Measurements from ENCODE around the gene AK2.
"Not testable (repeated sequence)": the region's sequence is repeated elsewhere in the genome, so short reads cannot be mapped to it uniquely, and the experiment has no call there.

The AK2 gene

GRCh38 chr1:33032126-33032869 lies 4.4 kb downstream of the AK2 start:
- H3K4me3 ChIP-seq (ENCODE audit: low read depth in 1 of 2, low read length in 2 of 2): no peak overlapping the region
- no peaks in the 10 kb centered on the region for H3K9me3 ChIP-seq (ENCODE audit: low read length)
- peaks cover 39% of the 10 kb centered on the region for H3K4me1 ChIP-seq (ENCODE audit: insufficient read depth, low read length)
- H3K36me3 ChIP-seq (ENCODE audit: insufficient read depth, low read length): peaks cover 11% of the 10 kb centered on the region
- H3K9ac ChIP-seq (ENCODE audit: low read length): no peak overlapping the region
- H3K27ac ChIP-seq (ENCODE audit: low read depth, low read length): no peak overlapping the region
- H3K27me3 ChIP-seq (ENCODE audit: control insufficient read depth in 1 of 2, insufficient read depth in 2 of 2, low read length in 2 of 2): no peaks in the 10 kb centered on the region

- Histone ChIP-seq H3K27ac (ENCODE audit: low read depth, low read length) (no peak overlapping the region), H3K36me3 (ENCODE audit: insufficient read depth, low read length) (peaks cover 11% of the 10 kb centered on the region), H3K27me3 (ENCODE audit: control insufficient read depth in 1 of 2, insufficient read depth in 2 of 2, low read length in 2 of 2) (no peaks in the 10 kb centered on the region), H3K4me3 (ENCODE audit: low read depth in 1 of 2, low read length in 2 of 2) (no peak overlapping the region), H3K9ac (ENCODE audit: low read length) (no peak overlapping the region), H3K4me1 (ENCODE audit: insufficient read depth, low read length) (peaks cover 35% of the 10 kb centered on the region), H3K9me3 (ENCODE audit: low read length) (no peaks in the 10 kb centered on the region)
Observed at GRCh38 chr1:33031506-33031905, 5.2 kb downstream of the AK2 start.

- H3K9ac ChIP-seq (ENCODE audit: low read length): no peak overlapping the region
- H3K27me3 ChIP-seq (ENCODE audit: control insufficient read depth in 1 of 2, insufficient read depth in 2 of 2, low read length in 2 of 2): no peaks in the 10 kb centered on the region
- no peak overlapping the region for H3K27ac ChIP-seq (ENCODE audit: low read depth, low read length)
- H3K4me1 ChIP-seq (ENCODE audit: insufficient read depth, low read length): peaks cover 28% of the 10 kb centered on the region
- H3K9me3 ChIP-seq (ENCODE audit: low read length): no peaks in the 10 kb centered on the region
- H3K36me3 ChIP-seq (ENCODE audit: insufficient read depth, low read length): peaks cover 11% of the 10 kb centered on the region
- no peak overlapping the region for H3K4me3 ChIP-seq (ENCODE audit: low read depth in 1 of 2, low read length in 2 of 2)
Observed at GRCh38 chr1:33030575-33030974, 6.1 kb downstream of the AK2 start.

GRCh38 chr1:33029921-33030320 lies 6.8 kb downstream of the AK2 start:
- H3K27ac ChIP-seq (ENCODE audit: low read depth, low read length): no peak overlapping the region

GRCh38 chr1:33029209-33029608 lies 7.5 kb downstream of the AK2 start:
- Histone ChIP-seq H3K4me3 (ENCODE audit: low read depth in 1 of 2, low read length in 2 of 2) (no peak overlapping the region), H3K9me3 (ENCODE audit: low read length) (no peaks in the 10 kb centered on the region), H3K4me1 (ENCODE audit: insufficient read depth, low read length) (peaks cover 19% of the 10 kb centered on the region), H3K9ac (ENCODE audit: low read length) (no peak overlapping the region), H3K27ac (ENCODE audit: low read depth, low read length) (no peak overlapping the region), H3K36me3 (ENCODE audit: insufficient read depth, low read length) (peaks cover 11% of the 10 kb centered on the region), H3K27me3 (ENCODE audit: control insufficient read depth in 1 of 2, insufficient read depth in 2 of 2, low read length in 2 of 2) (no peaks in the 10 kb centered on the region)

More at GRCh38 chr1:33029921-33030320, 6.8 kb downstream of the AK2 start:
- H3K4me3 ChIP-seq (ENCODE audit: low read depth in 1 of 2, low read length in 2 of 2): no peak overlapping the region
- no peaks in the 10 kb centered on the region for H3K9me3 ChIP-seq (ENCODE audit: low read length)
- H3K4me1 ChIP-seq (ENCODE audit: insufficient read depth, low read length): peaks cover 22% of the 10 kb centered on the region
- no peak overlapping the region for H3K9ac ChIP-seq (ENCODE audit: low read length)
- peaks cover 11% of the 10 kb centered on the region for H3K36me3 ChIP-seq (ENCODE audit: insufficient read depth, low read length)
- H3K27me3 ChIP-seq (ENCODE audit: control insufficient read depth in 1 of 2, insufficient read depth in 2 of 2, low read length in 2 of 2): no peaks in the 10 kb centered on the region

GRCh38 chr1:33025761-33026160 lies 10.9 kb downstream of the AK2 start:
- H3K9me3 ChIP-seq (ENCODE audit: low read length): no peaks in the 10 kb centered on the region
- H3K36me3 ChIP-seq (ENCODE audit: insufficient read depth, low read length): peaks cover 31% of the 10 kb centered on the region
- no peak overlapping the region for H3K4me3 ChIP-seq (ENCODE audit: low read depth in 1 of 2, low read length in 2 of 2)
- H3K27ac ChIP-seq (ENCODE audit: low read depth, low read length): no peak overlapping the region
- peaks cover 11% of the 10 kb centered on the region for H3K4me1 ChIP-seq (ENCODE audit: insufficient read depth, low read length)
- H3K9ac ChIP-seq (ENCODE audit: low read length): no peak overlapping the region
- no peaks in the 10 kb centered on the region for H3K27me3 ChIP-seq (ENCODE audit: control insufficient read depth in 1 of 2, insufficient read depth in 2 of 2, low read length in 2 of 2)

GRCh38 chr1:33025180-33025569 lies 11.5 kb downstream of the AK2 start:
- Histone ChIP-seq H3K9me3 (ENCODE audit: low read length) (no peaks in the 10 kb centered on the region), H3K4me3 (ENCODE audit: low read depth in 1 of 2, low read length in 2 of 2) (no peak overlapping the region), H3K36me3 (ENCODE audit: insufficient read depth, low read length) (peaks cover 36% of the 10 kb centered on the region), H3K9ac (ENCODE audit: low read length) (no peak overlapping the region), H3K27ac (ENCODE audit: low read depth, low read length) (no peak overlapping the region), H3K4me1 (ENCODE audit: insufficient read depth, low read length) (peaks cover 5% of the 10 kb centered on the region), H3K27me3 (ENCODE audit: control insufficient read depth in 1 of 2, insufficient read depth in 2 of 2, low read length in 2 of 2) (no peaks in the 10 kb centered on the region)

- not testable (repeated sequence) for H3K9ac ChIP-seq (ENCODE audit: low read length); H3K4me3 ChIP-seq (ENCODE audit: low read depth in 1 of 2, low read length in 2 of 2); H3K4me1 ChIP-seq (ENCODE audit: insufficient read depth, low read length); H3K27ac ChIP-seq (ENCODE audit: low read depth, low read length); H3K27me3 ChIP-seq (ENCODE audit: control insufficient read depth in 1 of 2, insufficient read depth in 2 of 2, low read length in 2 of 2); H3K9me3 ChIP-seq (ENCODE audit: low read length)
- H3K36me3 ChIP-seq (ENCODE audit: insufficient read depth, low read length): peaks cover 38% of the 10 kb centered on the region
Observed at GRCh38 chr1:33024430-33025179, 12.1 kb downstream of the AK2 start.

GRCh38 chr1:33022650-33023200 lies 14.0 kb downstream of the AK2 start:
- Histone ChIP-seq H3K36me3 (ENCODE audit: insufficient read depth, low read length) (peaks cover 54% of the 10 kb centered on the region), H3K9me3 (ENCODE audit: low read length) (no peaks in the 10 kb centered on the region), H3K27ac (ENCODE audit: low read depth, low read length) (no peak overlapping the region), H3K4me3 (ENCODE audit: low read depth in 1 of 2, low read length in 2 of 2) (no peak overlapping the region), H3K9ac (ENCODE audit: low read length) (no peak overlapping the region), H3K4me1 (ENCODE audit: insufficient read depth, low read length) (no peaks in the 10 kb centered on the region), H3K27me3 (ENCODE audit: control insufficient read depth in 1 of 2, insufficient read depth in 2 of 2, low read length in 2 of 2) (no peaks in the 10 kb centered on the region)

- no peak overlapping the region for H3K9ac ChIP-seq (ENCODE audit: low read length)
- H3K9me3 ChIP-seq (ENCODE audit: low read length): no peaks in the 10 kb centered on the region
- H3K36me3 ChIP-seq (ENCODE audit: insufficient read depth, low read length): peaks cover 62% of the 10 kb centered on the region
- no peak overlapping the region for H3K27ac ChIP-seq (ENCODE audit: low read depth, low read length)
- no peaks in the 10 kb centered on the region for H3K4me1 ChIP-seq (ENCODE audit: insufficient read depth, low read length)
- no peaks in the 10 kb centered on the region for H3K27me3 ChIP-seq (ENCODE audit: control insufficient read depth in 1 of 2, insufficient read depth in 2 of 2, low read length in 2 of 2)
- no peak overlapping the region for H3K4me3 ChIP-seq (ENCODE audit: low read depth in 1 of 2, low read length in 2 of 2)
Observed at GRCh38 chr1:33021567-33022431, 14.9 kb downstream of the AK2 start.

- Histone ChIP-seq H3K27me3 (ENCODE audit: control insufficient read depth in 1 of 2, insufficient read depth in 2 of 2, low read length in 2 of 2) (no peaks in the 10 kb centered on the region), H3K4me1 (ENCODE audit: insufficient read depth, low read length) (no peaks in the 10 kb centered on the region), H3K9ac (ENCODE audit: low read length) (no peak overlapping the region), H3K27ac (ENCODE audit: low read depth, low read length) (no peak overlapping the region), H3K9me3 (ENCODE audit: low read length) (no peaks in the 10 kb centered on the region), H3K4me3 (ENCODE audit: low read depth in 1 of 2, low read length in 2 of 2) (no peak overlapping the region), H3K36me3 (ENCODE audit: insufficient read depth, low read length) (peaks cover 70% of the 10 kb centered on the region)
Observed at GRCh38 chr1:33018112-33018511, 18.6 kb downstream of the AK2 start.
